Tibial nerve (tissue), 4 donors: Measurements from ENCODE around the gene SEMA6B.

Experiments used
- CTCF ChIP-seq, 5 experiments: fragments of 200-600 bp in 3 of 5; fragments of 450-650 bp in 2 of 5; sonication (generic) in 3 of 5; IDR thresholded peaks; one replicate each; pipeline ENCODE4 v1.5.1; 2016 to 2019; ENCODE audit warnings: antibody characterized with exemption in 5 of 5, mild to moderate bottlenecking in 3 of 5, moderate library complexity in 2 of 5
- EP300 ChIP-seq, 2 donors: sonication (generic); formaldehyde crosslinking; IDR thresholded peaks; one replicate each; pipeline ENCODE4 v1.6.1; 2017; ENCODE audit warnings: antibody characterized with exemption in 2 of 2, mild to moderate bottlenecking in 1 of 2
- POLR2A ChIP-seq, 2 donors: fragments of 450-650 bp; IDR thresholded peaks; one replicate each; pipeline ENCODE4 v1.6.1; 2017; ENCODE audit warnings: antibody characterized with exemption in 2 of 2, mild to moderate bottlenecking in 2 of 2, moderate library complexity in 2 of 2

GRCh38 chr19:4529924-4530522 is 29.5 kb downstream of the SEMA6B start:
- TF ChIP-seq POLR2A (IDR thresholded peaks at IDR 0.05) (no peak), CTCF (IDR thresholded peaks at IDR 0.05) (no peak), EP300 (IDR thresholded peaks at IDR 0.05) (no peak)
